Fibroblast of skin of right biceps (primary cell): ENCODE results near the gene GPR42.

Experiments used
- DNase-seq: peaks from one replicate; pipeline ENCODE4 v3.0.0-alpha.2; 2013

Gene GPR42, protein sequence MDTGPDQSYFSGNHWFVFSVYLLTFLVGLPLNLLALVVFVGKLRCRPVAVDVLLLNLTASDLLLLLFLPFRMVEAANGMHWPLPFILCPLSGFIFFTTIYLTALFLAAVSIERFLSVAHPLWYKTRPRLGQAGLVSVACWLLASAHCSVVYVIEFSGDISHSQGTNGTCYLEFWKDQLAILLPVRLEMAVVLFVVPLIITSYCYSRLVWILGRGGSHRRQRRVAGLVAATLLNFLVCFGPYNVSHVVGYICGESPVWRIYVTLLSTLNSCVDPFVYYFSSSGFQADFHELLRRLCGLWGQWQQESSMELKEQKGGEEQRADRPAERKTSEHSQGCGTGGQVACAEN

DNA sequence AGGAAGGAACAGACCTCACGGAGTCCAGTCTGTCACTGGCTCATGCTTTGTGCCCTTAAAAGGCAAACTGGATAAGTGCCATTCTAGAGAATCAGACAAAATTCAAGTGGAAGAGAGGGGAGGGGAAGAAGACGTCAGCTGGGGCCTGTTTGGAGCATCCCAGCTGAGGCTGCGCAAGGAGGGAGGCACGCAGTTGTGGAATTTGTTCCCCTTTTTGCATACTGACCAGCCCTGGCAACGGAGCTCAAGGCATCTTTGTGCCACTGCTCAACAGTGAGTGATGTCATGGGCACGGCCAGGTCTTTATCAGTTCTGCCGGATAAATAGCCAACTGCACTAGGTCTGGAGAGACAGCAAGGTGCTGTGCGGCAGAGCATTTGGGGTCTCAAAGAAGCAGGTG, at the start of gene GPR42:
TSS of gene GPR42 (plus strand) at position 347 of the 400 bp plus-strand sequence. CDS start 292 bp downstream, outside the sequence.
- DNase-seq, result no peak

DNA sequence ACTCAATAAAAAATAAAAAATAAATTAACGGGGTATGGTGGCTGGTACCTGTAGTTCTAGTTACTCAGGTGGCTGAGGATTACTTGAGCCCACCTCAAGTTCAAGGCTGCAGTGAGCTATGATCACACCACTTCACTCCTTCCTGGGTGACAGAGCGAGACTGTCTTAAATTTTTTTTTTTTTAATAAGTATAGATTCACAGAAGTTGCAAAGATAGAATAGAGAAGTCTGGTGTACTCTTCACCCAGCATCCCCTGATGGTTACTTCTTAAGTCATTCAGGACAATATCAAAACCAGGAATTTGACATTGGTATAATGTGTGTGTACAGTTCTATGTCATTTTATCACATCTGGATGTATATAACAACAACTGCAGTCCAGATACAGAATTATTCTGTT, 49.6 kb upstream of the GPR42 start:
- DNase-seq, result no peak

DNA sequence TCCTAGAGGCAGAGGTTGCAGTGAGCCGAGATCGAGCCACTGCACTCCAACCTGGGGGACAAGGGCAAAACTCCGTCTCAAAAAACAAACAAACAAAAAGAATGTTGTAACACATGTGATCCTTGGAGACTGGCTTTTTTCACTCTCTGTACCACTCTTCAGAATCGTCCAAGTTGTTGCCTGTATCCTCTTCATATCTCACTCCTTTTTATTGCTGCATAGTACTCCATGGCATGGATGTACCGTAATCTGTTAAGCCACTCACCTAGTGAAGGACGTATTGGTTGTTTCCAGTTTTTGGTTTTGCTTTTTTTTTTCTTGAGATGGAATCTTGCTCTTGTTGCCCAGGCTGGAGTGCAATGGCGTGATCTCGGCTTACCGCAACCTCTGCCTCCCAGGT, 48.9 kb upstream of the GPR42 start:
- DNase-seq, result no peak

DNA sequence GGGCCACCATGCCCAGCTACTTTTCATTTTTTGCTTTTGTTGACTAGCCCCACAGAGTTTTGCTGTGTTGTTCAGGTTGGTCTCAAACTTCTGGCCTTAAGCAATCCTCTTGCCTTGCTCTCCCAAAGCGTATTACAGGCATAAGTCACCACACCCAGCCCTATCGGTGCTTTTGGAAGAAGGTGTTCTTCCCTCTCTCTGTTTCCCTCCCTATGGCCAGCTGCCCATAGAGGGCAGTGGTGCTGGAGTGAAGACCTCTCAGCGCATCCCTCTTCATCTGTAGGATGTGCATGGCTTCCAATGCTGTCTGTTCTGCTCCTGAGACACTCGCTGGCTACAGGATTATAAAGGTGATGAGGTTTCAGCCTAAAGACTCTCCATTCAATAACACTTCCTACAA, 43.2 kb upstream of the GPR42 start:
- DNase-seq, result no peak

DNA sequence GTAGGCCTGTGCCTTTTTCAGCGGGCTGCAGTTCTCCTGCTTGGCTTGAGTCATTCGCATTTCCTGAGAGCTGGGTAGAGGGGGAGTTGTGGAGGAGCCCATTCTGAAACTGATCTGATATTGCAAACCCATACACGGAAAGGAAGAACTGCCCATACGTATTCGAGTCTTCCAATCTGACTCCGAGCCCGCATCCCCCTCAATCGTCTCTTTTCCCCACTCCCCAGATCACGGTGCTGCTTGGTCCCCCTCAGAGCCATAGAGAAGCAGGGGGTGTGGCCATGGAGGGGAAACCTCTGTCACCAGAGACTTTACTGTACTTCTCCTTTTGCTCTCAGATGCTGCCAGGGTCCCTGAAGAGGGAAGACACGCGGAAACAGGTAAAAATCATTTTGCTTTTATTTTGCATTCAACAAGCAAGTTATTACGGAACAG, 42.0 kb upstream of the GPR42 start, which contains the start of gene CD22:
TSS of gene CD22 (plus strand) at position 337 of the 435 bp plus-strand sequence. CDS start 2,854 bp downstream, outside the sequence.
- DNase-seq, result no peak

DNA sequence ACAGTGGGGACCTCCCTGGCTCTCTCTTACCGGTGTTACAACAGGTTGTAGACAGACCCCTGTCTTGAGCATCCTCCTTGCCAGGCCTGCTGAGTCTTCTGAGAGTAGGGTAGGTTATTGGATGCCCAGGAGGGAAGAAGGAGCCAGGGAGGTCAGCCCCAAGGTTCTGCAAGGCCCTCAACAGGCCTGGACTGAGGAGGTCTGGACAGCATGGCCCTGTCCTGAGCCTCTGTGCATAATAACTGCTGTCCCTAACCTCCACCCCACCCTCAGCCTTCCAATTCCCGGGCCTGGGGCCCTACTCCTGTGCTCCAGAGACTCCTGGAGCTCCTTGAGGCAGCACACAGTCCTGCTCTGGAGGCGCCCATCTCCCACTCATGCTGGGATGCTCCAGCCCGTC, 41.5 kb upstream of the GPR42 start:
- DNase-seq, result no peak

DNA sequence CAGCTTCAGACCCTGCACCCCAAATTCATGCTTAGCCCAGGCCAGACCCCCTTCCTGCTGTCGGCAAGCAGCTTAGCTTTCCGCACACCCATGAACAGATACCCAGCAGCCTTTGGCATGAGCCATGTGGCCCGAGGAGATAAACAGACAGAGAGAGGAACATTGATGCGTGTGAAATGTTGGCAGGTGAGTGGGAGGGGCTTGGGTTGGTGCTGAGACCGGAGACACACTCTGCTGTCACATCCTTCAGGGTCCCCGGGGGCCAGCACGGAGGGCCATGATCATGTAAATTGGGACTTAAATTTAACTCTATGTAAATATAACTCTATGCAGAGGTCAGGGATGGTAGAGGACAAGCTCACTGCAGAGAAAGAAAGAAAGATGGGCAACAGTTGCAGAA, 40.4 kb upstream of the GPR42 start:
- DNase-seq, result no peak

DNA sequence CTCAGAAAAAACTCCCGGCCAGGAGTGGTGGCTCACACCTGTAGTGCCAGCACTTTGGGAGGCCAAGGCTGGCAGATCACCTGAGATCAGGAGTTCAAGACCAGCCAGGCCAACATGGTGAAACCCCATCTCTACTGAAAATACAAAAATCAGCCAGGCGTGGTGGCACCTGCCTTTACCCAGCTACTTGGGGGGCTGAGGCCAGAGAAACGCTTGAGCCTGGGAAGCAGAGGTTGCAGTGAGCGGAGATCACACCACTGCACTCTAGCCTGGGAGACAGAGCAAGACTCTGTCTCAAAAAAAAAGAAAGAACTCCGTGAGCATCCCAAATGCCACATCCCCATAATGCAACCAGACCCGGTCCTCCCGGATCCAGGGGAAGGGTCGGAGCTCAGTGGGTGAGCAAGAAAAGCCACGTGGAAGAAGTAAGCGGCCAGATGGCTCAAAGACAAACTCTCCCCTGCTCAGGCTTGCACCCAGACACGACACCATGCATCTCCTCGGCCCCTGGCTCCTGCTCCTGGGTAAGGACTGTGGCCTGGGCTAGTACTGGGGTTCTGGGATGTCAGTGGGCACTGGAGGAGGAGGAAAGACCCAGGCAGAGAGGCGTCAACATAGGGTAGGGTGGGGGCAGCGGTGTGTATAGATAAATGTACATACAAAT, 39.2 kb upstream of the GPR42 start:
- no peak for DNase-seq

DNA sequence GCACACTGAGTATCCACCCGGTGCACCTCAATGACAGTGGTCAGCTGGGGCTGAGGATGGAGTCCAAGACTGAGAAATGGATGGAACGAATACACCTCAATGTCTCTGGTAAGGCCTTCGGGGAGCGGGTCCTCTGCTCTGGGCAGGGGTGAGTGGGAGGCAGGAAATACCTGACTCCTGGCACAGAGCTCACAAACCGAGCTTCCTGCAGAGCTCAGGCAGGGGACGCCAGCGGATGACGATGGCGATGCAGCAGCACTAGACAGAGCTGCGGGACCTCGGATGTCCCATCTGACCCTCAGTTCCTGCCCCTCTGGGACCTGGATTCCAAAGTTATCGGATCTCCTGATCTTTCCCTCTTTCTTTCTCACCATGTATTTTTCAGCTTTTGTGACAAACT, 38.1 kb upstream of the GPR42 start:
- DNase-seq, result no peak

DNA sequence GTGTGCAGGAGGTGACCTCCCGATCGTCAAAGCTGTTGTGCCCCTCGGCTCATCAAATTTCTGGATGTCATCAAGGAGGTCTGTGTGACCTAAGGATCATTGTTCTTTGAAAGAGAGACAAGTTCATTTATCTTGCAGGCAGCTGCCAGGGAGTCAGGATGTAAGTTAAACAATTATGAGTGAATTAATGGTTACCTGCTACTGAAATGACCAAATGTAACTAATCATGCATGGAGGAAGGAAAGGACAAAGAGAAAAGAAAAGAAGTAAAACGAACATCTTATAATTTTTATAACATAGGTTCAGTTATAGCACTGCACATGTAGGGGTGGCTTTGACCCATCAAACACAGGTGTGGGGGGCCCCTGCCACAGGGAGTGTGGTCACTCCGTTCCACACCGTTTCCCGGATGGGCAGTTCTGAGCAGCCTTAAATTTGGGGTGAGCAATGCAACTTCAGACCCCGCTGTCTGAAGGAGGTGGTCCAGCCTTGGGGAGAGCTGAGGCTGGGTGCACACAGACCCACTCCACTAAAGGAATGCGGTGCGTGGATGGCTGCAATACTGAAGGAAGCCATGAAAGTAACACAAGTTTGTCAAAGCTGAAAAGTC, 36.6 kb upstream of the GPR42 start:
- DNase-seq, result no peak

DNA sequence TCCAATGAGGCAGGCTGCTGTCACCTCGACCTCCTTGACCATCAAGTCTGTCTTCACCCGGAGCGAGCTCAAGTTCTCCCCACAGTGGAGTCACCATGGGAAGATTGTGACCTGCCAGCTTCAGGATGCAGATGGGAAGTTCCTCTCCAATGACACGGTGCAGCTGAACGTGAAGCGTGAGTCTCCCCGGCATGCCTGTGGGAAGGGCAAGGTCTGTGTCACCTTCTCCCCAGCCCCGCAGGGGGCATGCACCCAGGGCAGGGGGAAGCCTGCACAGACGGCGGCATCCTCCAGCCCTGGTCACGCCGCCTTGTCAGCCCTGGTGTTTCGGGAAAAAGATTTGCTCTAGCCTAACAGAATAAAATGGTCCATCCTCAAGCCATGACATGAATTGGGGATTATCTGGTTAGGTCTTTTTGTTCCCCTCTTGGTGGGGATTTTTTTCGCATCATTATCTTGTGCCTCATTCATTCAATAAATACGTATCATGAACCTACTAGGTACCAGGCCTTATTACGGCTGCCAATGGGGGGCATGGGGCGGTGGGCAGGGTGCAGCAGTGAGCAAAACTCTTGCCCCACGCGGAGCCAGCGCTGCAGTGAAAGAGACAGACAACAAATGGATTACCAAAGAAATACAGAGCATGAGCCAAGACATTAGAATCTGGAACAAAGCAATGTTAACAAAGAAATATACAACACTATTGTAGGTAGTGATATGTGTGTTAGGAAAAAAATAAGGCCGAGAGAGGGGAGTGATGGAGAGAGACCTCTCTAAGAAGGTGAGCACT, 34.5 kb upstream of the GPR42 start:
- DNase-seq, result no peak

DNA sequence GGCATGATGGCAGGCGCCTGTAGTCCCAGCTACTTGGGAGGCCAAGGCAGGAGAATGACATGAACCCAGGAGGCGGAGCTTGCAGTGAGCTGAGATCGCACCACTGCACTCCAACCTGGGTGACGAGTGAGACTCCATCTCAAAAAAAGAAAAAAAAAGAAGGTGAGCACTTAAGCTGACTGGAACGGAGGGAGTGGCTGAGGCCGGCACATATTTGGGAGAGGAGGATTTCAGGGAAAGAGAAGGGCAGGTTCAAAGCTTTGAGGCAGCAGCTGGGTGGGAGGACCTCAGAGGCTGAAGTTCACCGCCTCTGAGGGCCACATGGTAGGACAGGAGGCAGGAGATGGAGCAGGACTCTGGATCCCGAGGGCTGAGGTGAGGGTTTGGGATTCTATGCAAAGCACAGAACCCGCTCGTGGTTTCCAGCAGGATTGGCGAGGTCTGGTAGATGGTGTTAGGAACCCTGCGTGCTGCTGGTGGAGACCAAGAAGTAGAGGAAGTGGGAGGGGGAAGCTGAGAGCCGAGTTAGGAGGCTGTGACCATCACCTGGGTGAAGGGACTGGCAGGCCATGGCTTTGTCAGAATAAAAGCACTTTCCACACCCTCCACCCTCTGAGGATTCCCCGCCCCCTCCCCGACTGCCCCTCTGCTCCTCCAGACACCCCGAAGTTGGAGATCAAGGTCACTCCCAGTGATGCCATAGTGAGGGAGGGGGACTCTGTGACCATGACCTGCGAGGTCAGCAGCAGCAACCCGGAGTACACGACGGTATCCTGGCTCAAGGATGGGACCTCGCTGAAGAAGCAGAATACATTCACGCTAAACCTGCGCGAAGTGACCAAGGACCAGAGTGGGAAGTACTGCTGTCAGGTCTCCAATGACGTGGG, 33.5 kb upstream of the GPR42 start:
- DNase-seq, result no peak

DNA sequence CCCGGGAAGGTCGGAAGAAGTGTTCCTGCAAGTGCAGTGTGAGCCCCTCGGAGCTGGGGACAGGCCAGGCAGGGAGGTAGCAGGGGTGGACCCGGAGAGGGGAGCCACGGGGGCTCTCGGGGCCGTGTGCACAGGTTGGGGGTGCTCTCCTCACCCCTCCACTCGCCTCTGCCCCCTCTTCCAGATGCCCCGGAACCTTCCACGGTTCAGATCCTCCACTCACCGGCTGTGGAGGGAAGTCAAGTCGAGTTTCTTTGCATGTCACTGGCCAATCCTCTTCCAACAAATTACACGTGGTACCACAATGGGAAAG, 32.9 kb upstream of the GPR42 start:
- DNase-seq, result no peak

DNA sequence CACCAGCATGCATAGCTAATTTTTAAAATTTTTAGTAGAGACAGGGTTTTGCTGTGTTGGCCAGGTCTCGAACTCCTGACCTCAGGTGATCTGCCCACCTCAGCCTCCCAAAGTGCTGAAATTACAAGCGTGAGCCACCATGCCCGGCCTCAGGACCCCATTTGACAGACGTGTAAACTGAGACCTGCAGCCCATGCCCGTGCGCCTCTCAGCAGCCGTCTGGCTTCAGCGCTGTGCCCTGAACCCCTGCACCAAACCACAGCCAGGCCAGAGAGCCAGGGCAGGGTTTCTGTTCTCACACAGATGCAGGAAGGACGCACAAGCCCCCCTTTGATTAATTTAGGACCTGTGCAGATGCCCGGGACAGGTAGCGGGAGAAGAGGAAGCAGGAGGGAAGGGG, 30.4 kb upstream of the GPR42 start:
- DNase-seq, result no peak

DNA sequence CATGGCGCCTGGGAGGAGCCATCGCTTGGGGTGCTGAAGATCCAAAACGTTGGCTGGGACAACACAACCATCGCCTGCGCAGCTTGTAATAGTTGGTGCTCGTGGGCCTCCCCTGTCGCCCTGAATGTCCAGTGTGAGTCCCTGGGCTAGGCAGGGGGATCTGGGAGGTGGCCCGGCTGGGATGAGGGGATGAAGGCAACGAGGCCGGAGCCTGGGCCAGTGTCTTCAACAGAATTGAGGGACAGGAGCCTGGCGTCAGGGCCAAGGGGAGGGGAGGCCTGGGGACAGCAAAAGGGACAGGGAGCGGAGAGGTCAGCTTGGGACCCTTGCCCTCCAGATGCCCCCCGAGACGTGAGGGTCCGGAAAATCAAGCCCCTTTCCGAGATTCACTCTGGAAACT, 29.9 kb upstream of the GPR42 start:
- no peak for DNase-seq

DNA sequence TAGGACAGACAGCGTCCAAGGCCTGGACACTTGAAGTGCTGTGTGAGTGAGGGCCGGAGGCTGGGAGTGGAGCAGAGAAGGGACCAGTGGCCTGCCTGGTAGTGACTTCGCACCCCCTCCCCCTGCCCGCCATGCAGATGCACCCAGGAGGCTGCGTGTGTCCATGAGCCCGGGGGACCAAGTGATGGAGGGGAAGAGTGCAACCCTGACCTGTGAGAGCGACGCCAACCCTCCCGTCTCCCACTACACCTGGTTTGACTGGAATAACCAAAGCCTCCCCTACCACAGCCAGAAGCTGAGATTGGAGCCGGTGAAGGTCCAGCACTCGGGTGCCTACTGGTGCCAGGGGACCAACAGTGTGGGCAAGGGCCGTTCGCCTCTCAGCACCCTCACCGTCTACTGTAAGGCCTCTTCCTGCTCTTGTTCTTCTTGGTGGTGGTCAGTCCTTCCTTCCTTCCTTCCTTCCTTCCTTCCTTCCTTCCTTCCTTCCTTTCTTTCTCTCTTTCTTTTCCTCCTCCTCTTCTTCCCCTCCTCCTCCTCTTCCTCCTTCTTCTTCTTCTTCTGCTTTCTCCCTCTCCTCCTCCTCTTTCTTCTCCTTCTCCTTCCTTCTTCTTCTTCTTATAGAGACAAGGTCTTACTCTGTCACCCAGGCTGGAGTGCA, 29.2 kb upstream of the GPR42 start:
- DNase-seq, result no peak

DNA sequence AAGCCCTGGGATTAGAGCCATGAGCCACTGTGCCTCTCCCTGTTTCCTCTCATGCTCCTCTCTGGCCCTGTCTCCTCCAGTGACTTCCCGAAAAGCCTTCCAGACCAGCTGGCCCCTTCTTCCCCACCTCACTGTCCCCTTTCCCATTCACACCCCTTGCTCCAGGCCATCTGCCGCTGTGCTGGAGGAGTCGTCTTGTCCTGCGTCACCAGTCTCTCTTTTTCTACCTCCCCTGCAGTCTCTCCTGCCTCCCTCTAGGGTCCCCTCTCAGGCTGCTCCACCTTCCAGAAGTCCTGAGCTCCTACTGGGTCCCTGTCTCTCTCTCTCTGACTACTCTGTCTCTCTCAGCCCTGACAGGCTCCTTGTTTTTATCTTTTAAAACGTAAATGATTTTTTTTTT, 28.4 kb upstream of the GPR42 start:
- no peak for DNase-seq

DNA sequence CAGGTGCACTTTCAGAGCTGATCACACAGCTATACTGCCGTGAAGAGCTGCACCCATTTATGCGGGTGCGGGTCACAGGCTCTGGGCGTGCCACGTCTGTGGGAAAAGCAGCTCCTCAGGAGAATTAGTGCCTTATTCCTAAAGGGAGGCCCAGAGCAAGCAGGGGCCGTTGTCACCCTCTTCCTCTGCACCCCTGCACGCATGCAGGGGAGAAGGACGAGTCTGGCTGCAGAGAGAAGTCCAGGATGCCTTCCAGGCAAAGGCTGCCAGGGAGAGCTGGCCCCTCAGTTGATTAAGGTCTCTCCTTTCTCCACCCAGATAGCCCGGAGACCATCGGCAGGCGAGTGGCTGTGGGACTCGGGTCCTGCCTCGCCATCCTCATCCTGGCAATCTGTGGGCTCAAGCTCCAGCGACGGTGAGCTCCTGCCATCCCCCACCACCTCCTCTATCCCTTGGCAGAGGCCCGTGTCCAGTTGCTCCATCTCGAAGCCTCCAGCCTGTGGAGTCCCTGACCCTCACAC, 26.3 kb upstream of the GPR42 start:
- DNase-seq, result no peak

DNA sequence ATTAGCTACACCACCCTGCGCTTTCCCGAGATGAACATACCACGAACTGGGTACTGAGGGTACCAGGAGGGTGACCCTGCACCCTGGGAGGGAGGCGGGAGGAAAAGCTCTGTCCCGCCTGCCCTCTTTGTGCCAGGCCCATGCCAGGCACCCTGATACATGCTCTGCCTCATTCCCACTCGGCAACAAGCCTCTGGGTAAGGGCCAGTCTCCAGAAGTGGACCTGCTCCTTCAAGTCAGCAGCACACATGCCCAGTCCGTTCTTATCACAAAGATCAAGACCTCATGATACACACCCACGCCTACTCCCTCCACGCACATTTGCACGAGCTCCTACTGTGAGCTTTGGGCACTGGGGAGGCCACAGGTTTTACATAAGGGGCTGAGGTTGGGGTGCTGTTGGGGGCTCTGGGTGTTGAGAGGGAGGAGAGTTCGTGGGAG, 25.2 kb upstream of the GPR42 start:
- no peak for DNase-seq

DNA sequence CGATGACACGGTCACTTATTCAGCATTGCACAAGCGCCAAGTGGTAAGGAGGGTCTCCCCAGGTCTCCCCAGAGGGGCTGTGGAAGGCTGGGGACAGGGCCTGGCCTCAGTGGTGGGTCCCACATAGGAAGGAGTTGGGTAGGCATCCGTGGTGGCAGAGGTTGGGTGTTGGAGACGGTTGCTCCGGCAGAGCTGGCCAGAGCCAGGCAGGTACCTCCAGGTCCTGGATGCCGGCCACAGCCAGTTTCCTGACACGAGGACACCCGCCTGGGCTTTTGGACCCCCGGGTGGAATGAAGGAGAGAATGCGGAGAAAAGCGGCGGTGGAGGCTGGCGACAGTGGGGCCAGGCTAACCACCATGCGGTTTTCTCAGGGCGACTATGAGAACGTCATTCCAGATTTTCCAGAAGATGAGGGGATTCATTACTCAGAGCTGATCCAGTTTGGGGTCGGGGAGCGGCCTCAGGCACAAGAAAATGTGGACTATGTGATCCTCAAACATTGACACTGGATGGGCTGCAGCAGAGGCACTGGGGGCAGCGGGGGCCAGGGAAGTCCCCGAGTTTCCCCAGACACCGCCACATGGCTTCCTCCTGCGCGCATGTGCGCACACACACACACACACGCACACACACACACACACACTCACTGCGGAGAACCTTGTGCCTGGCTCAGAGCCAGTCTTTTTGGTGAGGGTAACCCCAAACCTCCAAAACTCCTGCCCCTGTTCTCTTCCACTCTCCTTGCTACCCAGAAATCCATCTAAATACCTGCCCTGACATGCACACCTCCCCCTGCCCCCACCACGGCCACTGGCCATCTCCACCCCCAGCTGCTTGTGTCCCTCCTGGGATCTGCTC, 24.4 kb upstream of the GPR42 start:
- DNase-seq, result no peak
